IMR-90 (cell line): ENCODE results near the gene NOX1. TPM values are rescaled to one million over a fixed set of nuclear protein-coding genes. Genes with fewer than 3 reads are reported as not detected.

Experiments used
- ATAC-seq: fragments of 200-7000 bp; cut with Tn5 transposase; 2 replicates; pipeline ENCODE4 v1.9.1; 2020; ENCODE audit warnings: low read depth, mild to moderate bottlenecking, moderate library complexity
- BruUV-seq: library from RNA; stranded (reverse); fragments of 400-500 nt; replicated peaks from 2 replicates; lab custom pipeline; 2021; lab: Mats Ljungman, UMichigan
- CTCF ChIA-PET: fragments of 300-600 bp; formaldehyde crosslinking; extraction: SDS; loops from one replicate; lab custom pipeline; 2021; ENCODE audit warnings: antibody characterized with exemption; lab: Yijun Ruan, JAX
- POLR2A ChIA-PET: fragments of 300-600 bp; sonication (Branson Sonifier 250); formaldehyde crosslinking; loops from one replicate; lab custom pipeline; 2022; ENCODE audit warnings: antibody characterized with exemption; ENCODE audit not compliant: unreplicated experiment; lab: Charles Lee
- DNase-seq: peaks from one replicate; pipeline ENCODE4 v3.0.0; 2013
- H2AFZ ChIP-seq: replicated peaks from 2 replicates; pipeline ENCODE3; 2013; ENCODE audit warnings: low read length, mild to moderate bottlenecking; ENCODE audit not compliant: poor library complexity
- H2AK5ac ChIP-seq: 2 replicates; pipeline ENCODE4 v1.6.1; 2013; ENCODE audit warnings: low read depth, low read length, inconsistent platforms
- H2AK9ac ChIP-seq: replicated peaks from 2 replicates; pipeline ENCODE3; 2013; ENCODE audit warnings: mild to moderate bottlenecking, low read depth, low read length, moderate library complexity; ENCODE audit not compliant: poor library complexity
- H2BK120ac ChIP-seq: 2 replicates; pipeline ENCODE4 v1.6.1; 2013; ENCODE audit warnings: low read depth, low read length, inconsistent platforms
- H2BK15ac ChIP-seq: 3 replicates; pipeline ENCODE4 v1.6.1; 2013; ENCODE audit warnings: low read depth, low read length, inconsistent platforms
- H2BK20ac ChIP-seq: 2 replicates; pipeline ENCODE4 v1.6.1; 2013; ENCODE audit warnings: low read depth, mild to moderate bottlenecking, inconsistent platforms, low read length, moderate library complexity
- H2BK5ac ChIP-seq: 2 replicates; pipeline ENCODE4 v1.6.1; 2013; ENCODE audit warnings: mild to moderate bottlenecking, low read depth, low read length, inconsistent platforms; ENCODE audit not compliant: poor library complexity, severe bottlenecking
- H3K14ac ChIP-seq: replicated peaks from 2 replicates; pipeline ENCODE4 v1.6.1; 2013; ENCODE audit warnings: low read depth, low read length, inconsistent platforms
- H3K18ac ChIP-seq: 2 replicates; pipeline ENCODE4 v1.6.1; 2013; ENCODE audit warnings: low read depth, low read length, control low read depth
- H3K23ac ChIP-seq: 2 replicates; pipeline ENCODE4 v1.6.1; 2013; ENCODE audit warnings: low read depth, low read length, inconsistent platforms
- H3K27ac ChIP-seq: 2 replicates; pipeline ENCODE4 v1.5.1; 2013; ENCODE audit warnings: mild to moderate bottlenecking, control low read depth, low read length; ENCODE audit not compliant: insufficient read depth
- H3K27me3 ChIP-seq: 2 replicates; pipeline ENCODE4 v1.6.1; 2013; ENCODE audit warnings: low read length; ENCODE audit not compliant: control insufficient read depth, insufficient read depth
- H3K36me3 ChIP-seq: 2 replicates; pipeline ENCODE4 v1.6.1; 2013; ENCODE audit warnings: low read length, mixed read lengths; ENCODE audit not compliant: control insufficient read depth, insufficient read depth
- H3K4ac ChIP-seq: 2 replicates; pipeline ENCODE4 v1.6.1; 2013; ENCODE audit warnings: low read depth, low read length, inconsistent platforms
- H3K4me1 ChIP-seq: 2 replicates; pipeline ENCODE4 v1.6.1; 2013; ENCODE audit warnings: low read length, mixed read lengths; ENCODE audit not compliant: control insufficient read depth, insufficient read depth
- H3K4me2 ChIP-seq: 2 replicates; pipeline ENCODE4 v1.6.1; 2013; ENCODE audit warnings: low read depth, mild to moderate bottlenecking, control low read depth, low read length, moderate library complexity
- H3K4me3 ChIP-seq: 2 replicates; pipeline ENCODE4 v1.5.1; 2013; ENCODE audit warnings: low read depth, mild to moderate bottlenecking, control low read depth, low read length, moderate library complexity; ENCODE audit not compliant: insufficient read depth
- H3K56ac ChIP-seq: 2 replicates; pipeline ENCODE4 v1.6.1; 2013; ENCODE audit warnings: low read length, inconsistent platforms; ENCODE audit not compliant: insufficient read depth; ENCODE audit errors: extremely low read depth
- H3K79me1 ChIP-seq, 2 experiments: 2 replicates each; pipeline ENCODE4 v1.6.1; 2013; ENCODE audit warnings: low read length in 2 of 2, inconsistent platforms in 1 of 2, low read depth in 1 of 2
- H3K9ac ChIP-seq: 2 replicates; pipeline ENCODE4 v1.6.1; 2013; ENCODE audit warnings: low read depth, low read length, control low read depth
- H3K9me1 ChIP-seq: 2 replicates; pipeline ENCODE4 v1.6.1; 2013; ENCODE audit warnings: low read length, inconsistent platforms; ENCODE audit not compliant: insufficient read depth
- H3K9me3 ChIP-seq: 2 replicates; pipeline ENCODE4 v1.6.1; 2013; ENCODE audit warnings: low read length; ENCODE audit not compliant: control insufficient read depth, insufficient read depth
- H4K20me1 ChIP-seq: 2 replicates; pipeline ENCODE4 v1.6.1; 2013; ENCODE audit warnings: low read length, inconsistent platforms; ENCODE audit not compliant: insufficient read depth
- H4K5ac ChIP-seq: 2 replicates; pipeline ENCODE4 v1.6.1; 2013; ENCODE audit warnings: mild to moderate bottlenecking, low read depth, low read length, control low read depth
- H4K8ac ChIP-seq, 2 experiments: 2 replicates each; pipeline ENCODE4 v1.6.1; 2013; ENCODE audit warnings: low read depth in 2 of 2, low read length in 2 of 2, control low read depth in 1 of 2, inconsistent platforms in 1 of 2
- H4K91ac ChIP-seq: 2 replicates; pipeline ENCODE4 v1.6.1; 2013; ENCODE audit warnings: low read depth, low read length, inconsistent platforms; ENCODE audit not compliant: insufficient read depth
- MAFK ChIP-seq: IDR thresholded peaks from 2 replicates; pipeline ENCODE4 v1.6.1; 2012; ENCODE audit warnings: low read depth, low read length, improper control_type of control experiment
- SMC3 ChIP-seq: fragments of 150-350 bp; IDR thresholded peaks from 2 replicates; pipeline ENCODE4 v1.6.1; 2016; ENCODE audit warnings: low read depth, mild to moderate bottlenecking, antibody characterized with exemption, low read length, moderate library complexity
- WGBS, 2 experiments: methylation state at CpG; one replicate each; pipeline versions ENCODE4 v1.1.5 to v1.1.7; 2013; ENCODE audit warnings: missing lambda C conversion rate in 2 of 2; ENCODE audit not compliant: insufficient read length in 1 of 2; ENCODE audit errors: extremely low coverage in 2 of 2; 5-methylcytosine and 5-hydroxymethylcytosine counted together
- dilution Hi-C: fragments of 300-500 bp; cut with HindIII; formaldehyde crosslinking; loops from one replicate; pipeline ENCODE4 v1.14.3; 2018; ENCODE audit warnings: low sequenced_read_pairs; ENCODE audit not compliant: unreplicated experiment
- in situ Hi-C: fragments of 300-500 bp; cut with MboI; formaldehyde crosslinking; loops from 3 replicates; pipeline ENCODE4 v1.14.3; 2019; ENCODE audit warnings: low sequenced_read_pairs, inconsistent platforms, mixed read lengths
- intact Hi-C: fragments of 100-400 bp; cut with micrococcal nuclease; formaldehyde crosslinking; loops from 2 replicates; pipeline ENCODE4 v1.10.0; 2022
- polyA plus RNA-seq, 3 experiments: library from polyadenylated mRNA; depleted of rRNA; stranded (reverse); fragments of >200 nt; gene quantifications; 2 replicates each; pipeline ENCODE4 v1.2.3, GENCODE V29; 2012; ENCODE audit warnings: low replicate concordance in 1 of 3
- total RNA-seq: library from RNA; depleted of rRNA; stranded (reverse); fragments of >200 nt; gene quantifications from 2 replicates; pipeline ENCODE4 v1.2.3, GENCODE V29; 2012

Gene NOX1
- total and polyA plus RNA-seq, 2 of the 4 experiments (the other 2 are of a cell fraction), result not detected

DNA sequence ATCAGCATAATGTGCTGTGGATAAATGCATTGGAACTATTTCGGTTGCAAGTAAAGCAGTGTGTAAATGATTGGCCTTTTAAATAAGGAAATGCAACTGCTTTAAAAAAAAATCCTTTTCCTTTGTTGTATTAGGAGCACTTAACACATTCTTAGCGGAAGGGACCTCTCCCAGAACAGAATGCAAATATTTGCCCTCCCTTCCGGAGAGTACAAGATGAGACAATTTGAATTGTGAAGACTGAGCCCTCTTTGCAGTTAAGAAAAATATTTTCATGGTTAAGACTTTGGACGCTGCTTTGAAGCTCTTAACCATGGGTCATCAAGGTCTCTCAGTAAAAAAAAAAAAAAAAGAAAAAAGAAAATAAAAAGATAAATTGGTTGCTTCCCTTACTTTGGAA is 9.5 kb upstream of the NOX1 start:
- Histone ChIP-seq H2BK120ac (no peak overlapping the region), H2AFZ (no peak overlapping the region), H4K91ac (no peak overlapping the region), H3K27me3 (peaks cover 3% of the 10 kb centered on the region; the same call in 1 of the 2 replicates), H4K20me1 (no peaks in the 10 kb centered on the region), H3K79me1 (no peaks in the 10 kb centered on the region), H2BK20ac (no peak overlapping the region), H3K9ac (no peak overlapping the region), H3K27ac (no peak overlapping the region), H3K36me3 (no peaks in the 10 kb centered on the region), H3K23ac (no peak overlapping the region), H2BK5ac (no peak overlapping the region), H2BK15ac (no peak overlapping the region), H4K5ac (no peak overlapping the region), H3K14ac (no peak overlapping the region), H2AK9ac (no peak overlapping the region), H3K56ac (no peak overlapping the region), H4K8ac (no peak overlapping the region), H3K4me2 (no peak overlapping the region), H3K4me1 (no peaks in the 10 kb centered on the region), H3K4ac (no peak overlapping the region), H3K18ac (no peak overlapping the region), H2AK5ac (no peak overlapping the region), H3K9me1 (no peaks in the 10 kb centered on the region), H3K9me3 (no peaks in the 10 kb centered on the region), H3K4me3 (no peak overlapping the region)
- POLR2A ChIA-PET, result no interaction called here
- no peak for DNase-seq
- TF ChIP-seq MAFK (no peak), SMC3 (no peak)
- ATAC-seq, result no peak
- dilution Hi-C loops (no loop called here), intact Hi-C loops (no loop called here), in situ Hi-C loops (no loop called here)
- BruUV-seq, result no TSS peak
- no CpG with 5 or more reads among the region's 4 CpGs for WGBS, 2 experiments
- CTCF ChIA-PET, result no interaction called here
